Measurements from ENCODE around the gene APEH. TPM values are rescaled to one million over a fixed set of nuclear protein-coding genes. Genes with fewer than 3 reads are reported as not detected.

The APEH gene
- total RNA-seq, 1 experiment from 2014 or later: 236 TPM

GRCh38 chr3:49715611-49716121 lies 41.5 kb downstream of the APEH start:
- H3K4me2 ChIP-seq (ENCODE audit: low read length): no peak overlapping the region
- no peaks in the 10 kb centered on the region for H3F3A ChIP-seq (ENCODE audit: low read length, unreplicated experiment)
- H3K27me3 ChIP-seq (ENCODE audit: low read length): no peaks in the 10 kb centered on the region
- H3K9me2 ChIP-seq (replicated peaks; ENCODE audit: low read length): no peaks in the 10 kb centered on the region
- no TSS peak for BruUV-seq (replicated peaks)
- intact Hi-C loops (cut with micrococcal nuclease): no loop called here
- no peak overlapping the region for H3K4me3 ChIP-seq (ENCODE audit: low read length)
- H4K20me1 ChIP-seq (ENCODE audit: low read length): no peaks in the 10 kb centered on the region
- no peaks in the 10 kb centered on the region for H3K79me2 ChIP-seq (ENCODE audit: low read length)
- no peaks in the 10 kb centered on the region for H3K9me3 ChIP-seq (ENCODE audit: low read length)
- POLR2A ChIA-PET (ENCODE audit: unreplicated experiment): no interaction called here
- TF ChIP-seq EZH2phosphoT487 (IDR thresholded peaks at IDR 0.05; ENCODE audit: borderline replicate concordance, low read length) (no peak), CTCF (conservative IDR thresholded peaks at IDR 0.05; ENCODE audit: low read depth, low read length) (no peak), EZH2 (IDR thresholded peaks at IDR 0.05; ENCODE audit: low read length, unreplicated experiment) (no peak)
- no peak overlapping the region for H3K27ac ChIP-seq (ENCODE audit: low read length)
- CTCF ChIA-PET: no interaction called here
- no peak overlapping the region for H3K9ac ChIP-seq (ENCODE audit: low read length)
- H3K4me1 ChIP-seq (ENCODE audit: insufficient read depth, low read length): peaks cover 3% of the 10 kb centered on the region; the same call in 1 of the 2 replicates
- no peak overlapping the region for H2AFZ ChIP-seq (ENCODE audit: low read length)
- no peak for ATAC-seq
- no peak for DNase-seq
- no peaks in the 10 kb centered on the region for H3K36me3 ChIP-seq (ENCODE audit: low read depth, low read length)

- no peaks in the 10 kb centered on the region for H3K9me3 ChIP-seq (ENCODE audit: low read length)
- intact Hi-C loops (cut with micrococcal nuclease): no loop called here
- H3K4me3 ChIP-seq (ENCODE audit: low read length): no peak overlapping the region
- no peak overlapping the region for H2AFZ ChIP-seq (ENCODE audit: low read length)
- no peak for TF ChIP-seq EZH2phosphoT487 (IDR thresholded peaks at IDR 0.05; ENCODE audit: borderline replicate concordance, low read length)
- no peak for TF ChIP-seq EZH2 (IDR thresholded peaks at IDR 0.05; ENCODE audit: low read length, unreplicated experiment)
- no peak for TF ChIP-seq CTCF (conservative IDR thresholded peaks at IDR 0.05; ENCODE audit: low read depth, low read length)
- H4K20me1 ChIP-seq (ENCODE audit: low read length): no peaks in the 10 kb centered on the region
- H3K79me2 ChIP-seq (ENCODE audit: low read length): no peaks in the 10 kb centered on the region
- POLR2A ChIA-PET (ENCODE audit: unreplicated experiment): no interaction called here
- H3K27me3 ChIP-seq (ENCODE audit: low read length): no peaks in the 10 kb centered on the region
- CTCF ChIA-PET: no interaction called here
- H3K4me2 ChIP-seq (ENCODE audit: low read length): no peak overlapping the region
- no peak for ATAC-seq
- no peak overlapping the region for H3K27ac ChIP-seq (ENCODE audit: low read length)
- peaks cover 3% of the 10 kb centered on the region; the same call in 1 of the 2 replicates for H3K4me1 ChIP-seq (ENCODE audit: insufficient read depth, low read length)
- no peak for DNase-seq
- H3K9ac ChIP-seq (ENCODE audit: low read length): no peak overlapping the region
- no peaks in the 10 kb centered on the region for H3F3A ChIP-seq (ENCODE audit: low read length, unreplicated experiment)
- H3K9me2 ChIP-seq (replicated peaks; ENCODE audit: low read length): no peaks in the 10 kb centered on the region
- BruUV-seq (replicated peaks): no TSS peak
- peaks cover 1% of the 10 kb centered on the region; the same call in 1 of the 2 replicates for H3K36me3 ChIP-seq (ENCODE audit: low read depth, low read length)
These were observed 42.0 kb downstream of the APEH start for GRCh38 chr3:49716169-49716568.

- H3K27me3 ChIP-seq (ENCODE audit: low read length): no peaks in the 10 kb centered on the region
- peaks cover 3% of the 10 kb centered on the region; the same call in 1 of the 2 replicates for H3K4me1 ChIP-seq (ENCODE audit: insufficient read depth, low read length)
- peaks cover 6% of the 10 kb centered on the region; the same call in 1 of the 2 replicates for H3K36me3 ChIP-seq (ENCODE audit: low read depth, low read length)
- H3K4me3 ChIP-seq (ENCODE audit: low read length): no peak overlapping the region
- DNase-seq: no peak
- no peak overlapping the region for H3K9ac ChIP-seq (ENCODE audit: low read length)
- no peaks in the 10 kb centered on the region for H3K9me3 ChIP-seq (ENCODE audit: low read length)
- no peaks in the 10 kb centered on the region for H4K20me1 ChIP-seq (ENCODE audit: low read length)
- no peaks in the 10 kb centered on the region for H3F3A ChIP-seq (ENCODE audit: low read length, unreplicated experiment)
- H3K9me2 ChIP-seq (replicated peaks; ENCODE audit: low read length): no peaks in the 10 kb centered on the region
- BruUV-seq (replicated peaks): TSS peak; percentile 6
- no peak overlapping the region for H3K27ac ChIP-seq (ENCODE audit: low read length)
- ATAC-seq: no peak
- no peak for TF ChIP-seq CTCF (conservative IDR thresholded peaks at IDR 0.05; ENCODE audit: low read depth, low read length)
- TF ChIP-seq EZH2 (IDR thresholded peaks at IDR 0.05; ENCODE audit: low read length, unreplicated experiment): no peak
- no peak for TF ChIP-seq EZH2phosphoT487 (IDR thresholded peaks at IDR 0.05; ENCODE audit: borderline replicate concordance, low read length)
- H2AFZ ChIP-seq (ENCODE audit: low read length): no peak overlapping the region
- no peak overlapping the region for H3K4me2 ChIP-seq (ENCODE audit: low read length)
- ChIA-PET CTCF (no interaction called here), POLR2A (ENCODE audit: unreplicated experiment) (interaction anchor here (0.6 kb wide), 1 partner anchor 83 kb away, joined by 3 read pairs; the partner anchor contains the start of gene CDHR4)
- H3K79me2 ChIP-seq (ENCODE audit: low read length): no peaks in the 10 kb centered on the region
- intact Hi-C loops (cut with micrococcal nuclease): no loop called here
These were observed 42.6 kb downstream of the APEH start for GRCh38 chr3:49716691-49717210.
